ENCODE data around the gene C9orf43. TPM values are rescaled to one million over a fixed set of nuclear protein-coding genes. Genes with fewer than 3 reads are reported as not detected.
A peak's percentile ranks its signal among the peaks of the same experiment; 100 is the strongest.

The C9orf43 gene
- total and polyA plus RNA-seq, 9 of the 15 experiments (the other 6 are each of a cell fraction or from before 2014, with no cell fraction given), result 0.21 to 0.58 (median 0.33) TPM

DNA sequence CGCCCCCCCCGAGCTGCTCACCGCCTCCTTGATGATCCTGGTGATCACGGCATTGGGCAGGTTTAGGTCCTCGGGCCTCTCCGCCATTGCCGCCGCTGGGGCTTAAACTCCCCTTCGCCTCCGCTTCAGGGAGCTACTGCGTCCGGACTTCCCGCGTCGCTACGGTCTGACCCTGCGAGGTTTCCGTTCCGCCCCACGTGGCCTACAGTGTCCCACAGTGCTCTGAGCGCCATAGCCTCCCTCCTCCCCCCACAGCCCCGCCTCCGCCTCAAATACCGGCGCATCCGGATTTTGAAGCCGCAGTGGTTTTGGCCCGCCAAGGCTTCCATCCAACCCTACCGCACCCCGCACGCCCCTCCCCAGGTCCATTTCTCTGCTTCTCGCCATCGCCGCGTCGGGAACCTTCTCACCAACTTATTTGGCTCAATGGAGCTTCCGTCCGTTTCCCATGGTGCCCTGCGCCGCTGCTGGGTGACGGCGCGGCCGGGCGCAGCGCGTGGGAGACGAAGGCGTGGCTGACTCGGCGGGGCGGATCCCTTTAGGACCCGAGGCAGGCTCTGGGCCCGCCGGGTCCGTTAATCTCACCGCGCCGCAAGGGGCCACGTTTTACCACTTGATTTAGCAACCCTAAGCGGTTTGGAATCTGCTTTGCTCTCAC, at the start of gene C9orf43, which contains the start of gene POLE3 (continued):
- TF ChIP-seq, protein P1, sequence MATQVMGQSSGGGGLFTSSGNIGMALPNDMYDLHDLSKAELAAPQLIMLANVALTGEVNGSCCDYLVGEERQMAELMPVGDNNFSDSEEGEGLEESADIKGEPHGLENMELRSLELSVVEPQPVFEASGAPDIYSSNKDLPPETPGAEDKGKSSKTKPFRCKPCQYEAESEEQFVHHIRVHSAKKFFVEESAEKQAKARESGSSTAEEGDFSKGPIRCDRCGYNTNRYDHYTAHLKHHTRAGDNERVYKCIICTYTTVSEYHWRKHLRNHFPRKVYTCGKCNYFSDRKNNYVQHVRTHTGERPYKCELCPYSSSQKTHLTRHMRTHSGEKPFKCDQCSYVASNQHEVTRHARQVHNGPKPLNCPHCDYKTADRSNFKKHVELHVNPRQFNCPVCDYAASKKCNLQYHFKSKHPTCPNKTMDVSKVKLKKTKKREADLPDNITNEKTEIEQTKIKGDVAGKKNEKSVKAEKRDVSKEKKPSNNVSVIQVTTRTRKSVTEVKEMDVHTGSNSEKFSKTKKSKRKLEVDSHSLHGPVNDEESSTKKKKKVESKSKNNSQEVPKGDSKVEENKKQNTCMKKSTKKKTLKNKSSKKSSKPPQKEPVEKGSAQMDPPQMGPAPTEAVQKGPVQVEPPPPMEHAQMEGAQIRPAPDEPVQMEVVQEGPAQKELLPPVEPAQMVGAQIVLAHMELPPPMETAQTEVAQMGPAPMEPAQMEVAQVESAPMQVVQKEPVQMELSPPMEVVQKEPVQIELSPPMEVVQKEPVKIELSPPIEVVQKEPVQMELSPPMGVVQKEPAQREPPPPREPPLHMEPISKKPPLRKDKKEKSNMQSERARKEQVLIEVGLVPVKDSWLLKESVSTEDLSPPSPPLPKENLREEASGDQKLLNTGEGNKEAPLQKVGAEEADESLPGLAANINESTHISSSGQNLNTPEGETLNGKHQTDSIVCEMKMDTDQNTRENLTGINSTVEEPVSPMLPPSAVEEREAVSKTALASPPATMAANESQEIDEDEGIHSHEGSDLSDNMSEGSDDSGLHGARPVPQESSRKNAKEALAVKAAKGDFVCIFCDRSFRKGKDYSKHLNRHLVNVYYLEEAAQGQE (IDR thresholded peaks at IDR 0.05; ENCODE audit: borderline replicate concordance), result peak; percentile 37
- TF ChIP-seq, protein P1 (CRISPR knock-in tag; IDR thresholded peaks at IDR 0.05; ENCODE audit: low read depth), result no peak
- TF ChIP-seq KDM2B (CRISPR knock-in tag; IDR thresholded peaks at IDR 0.05), result no peak
- TF ChIP-seq, protein P2, sequence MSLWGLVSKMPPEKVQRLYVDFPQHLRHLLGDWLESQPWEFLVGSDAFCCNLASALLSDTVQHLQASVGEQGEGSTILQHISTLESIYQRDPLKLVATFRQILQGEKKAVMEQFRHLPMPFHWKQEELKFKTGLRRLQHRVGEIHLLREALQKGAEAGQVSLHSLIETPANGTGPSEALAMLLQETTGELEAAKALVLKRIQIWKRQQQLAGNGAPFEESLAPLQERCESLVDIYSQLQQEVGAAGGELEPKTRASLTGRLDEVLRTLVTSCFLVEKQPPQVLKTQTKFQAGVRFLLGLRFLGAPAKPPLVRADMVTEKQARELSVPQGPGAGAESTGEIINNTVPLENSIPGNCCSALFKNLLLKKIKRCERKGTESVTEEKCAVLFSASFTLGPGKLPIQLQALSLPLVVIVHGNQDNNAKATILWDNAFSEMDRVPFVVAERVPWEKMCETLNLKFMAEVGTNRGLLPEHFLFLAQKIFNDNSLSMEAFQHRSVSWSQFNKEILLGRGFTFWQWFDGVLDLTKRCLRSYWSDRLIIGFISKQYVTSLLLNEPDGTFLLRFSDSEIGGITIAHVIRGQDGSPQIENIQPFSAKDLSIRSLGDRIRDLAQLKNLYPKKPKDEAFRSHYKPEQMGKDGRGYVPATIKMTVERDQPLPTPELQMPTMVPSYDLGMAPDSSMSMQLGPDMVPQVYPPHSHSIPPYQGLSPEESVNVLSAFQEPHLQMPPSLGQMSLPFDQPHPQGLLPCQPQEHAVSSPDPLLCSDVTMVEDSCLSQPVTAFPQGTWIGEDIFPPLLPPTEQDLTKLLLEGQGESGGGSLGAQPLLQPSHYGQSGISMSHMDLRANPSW (CRISPR knock-in tag; IDR thresholded peaks at IDR 0.05), result peak; percentile 23; the same call in 1 of the 2 replicates
- TF ChIP-seq XRCC4 (IDR thresholded peaks at IDR 0.05; ENCODE audit: extremely low read depth, insufficient read depth, insufficient read length), result no peak
- TF ChIP-seq MCM5 (IDR thresholded peaks at IDR 0.05; ENCODE audit: low read depth), result no peak
- no peak for TF ChIP-seq SMARCE1 (IDR thresholded peaks at IDR 0.05)
- TF ChIP-seq, protein P3, sequence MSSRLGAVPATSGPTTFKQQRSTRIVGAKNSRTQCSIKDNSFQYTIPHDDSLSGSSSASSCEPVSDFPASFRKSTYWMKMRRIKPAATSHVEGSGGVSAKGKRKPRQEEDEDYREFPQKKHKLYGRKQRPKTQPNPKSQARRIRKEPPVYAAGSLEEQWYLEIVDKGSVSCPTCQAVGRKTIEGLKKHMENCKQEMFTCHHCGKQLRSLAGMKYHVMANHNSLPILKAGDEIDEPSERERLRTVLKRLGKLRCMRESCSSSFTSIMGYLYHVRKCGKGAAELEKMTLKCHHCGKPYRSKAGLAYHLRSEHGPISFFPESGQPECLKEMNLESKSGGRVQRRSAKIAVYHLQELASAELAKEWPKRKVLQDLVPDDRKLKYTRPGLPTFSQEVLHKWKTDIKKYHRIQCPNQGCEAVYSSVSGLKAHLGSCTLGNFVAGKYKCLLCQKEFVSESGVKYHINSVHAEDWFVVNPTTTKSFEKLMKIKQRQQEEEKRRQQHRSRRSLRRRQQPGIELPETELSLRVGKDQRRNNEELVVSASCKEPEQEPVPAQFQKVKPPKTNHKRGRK (tag; IDR thresholded peaks at IDR 0.05), result no peak
- TF ChIP-seq, protein P4, sequence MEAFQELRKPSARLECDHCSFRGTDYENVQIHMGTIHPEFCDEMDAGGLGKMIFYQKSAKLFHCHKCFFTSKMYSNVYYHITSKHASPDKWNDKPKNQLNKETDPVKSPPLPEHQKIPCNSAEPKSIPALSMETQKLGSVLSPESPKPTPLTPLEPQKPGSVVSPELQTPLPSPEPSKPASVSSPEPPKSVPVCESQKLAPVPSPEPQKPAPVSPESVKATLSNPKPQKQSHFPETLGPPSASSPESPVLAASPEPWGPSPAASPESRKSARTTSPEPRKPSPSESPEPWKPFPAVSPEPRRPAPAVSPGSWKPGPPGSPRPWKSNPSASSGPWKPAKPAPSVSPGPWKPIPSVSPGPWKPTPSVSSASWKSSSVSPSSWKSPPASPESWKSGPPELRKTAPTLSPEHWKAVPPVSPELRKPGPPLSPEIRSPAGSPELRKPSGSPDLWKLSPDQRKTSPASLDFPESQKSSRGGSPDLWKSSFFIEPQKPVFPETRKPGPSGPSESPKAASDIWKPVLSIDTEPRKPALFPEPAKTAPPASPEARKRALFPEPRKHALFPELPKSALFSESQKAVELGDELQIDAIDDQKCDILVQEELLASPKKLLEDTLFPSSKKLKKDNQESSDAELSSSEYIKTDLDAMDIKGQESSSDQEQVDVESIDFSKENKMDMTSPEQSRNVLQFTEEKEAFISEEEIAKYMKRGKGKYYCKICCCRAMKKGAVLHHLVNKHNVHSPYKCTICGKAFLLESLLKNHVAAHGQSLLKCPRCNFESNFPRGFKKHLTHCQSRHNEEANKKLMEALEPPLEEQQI (IDR thresholded peaks at IDR 0.05), result peak; percentile 75
- TF ChIP-seq, protein P5, sequence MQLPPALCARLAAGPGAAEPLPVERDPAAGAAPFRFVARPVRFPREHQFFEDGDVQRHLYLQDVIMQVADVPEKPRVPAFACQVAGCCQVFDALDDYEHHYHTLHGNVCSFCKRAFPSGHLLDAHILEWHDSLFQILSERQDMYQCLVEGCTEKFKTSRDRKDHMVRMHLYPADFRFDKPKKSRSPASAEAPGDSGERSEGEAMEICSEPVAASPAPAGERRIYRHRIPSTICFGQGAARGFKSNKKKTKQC (CRISPR knock-in tag; IDR thresholded peaks at IDR 0.05), result no peak
- TF ChIP-seq ZNF239 (CRISPR knock-in tag; IDR thresholded peaks at IDR 0.05), result no peak
- no peak for TF ChIP-seq ADNP (tag; IDR thresholded peaks at IDR 0.05)
